CD4-positive, alpha-beta T cell treated with Interleukin-1 beta for 1 hour (primary cell): ENCODE results near the gene SLC24A3.
"Not testable (repeated sequence)": the region's sequence is repeated elsewhere in the genome, so short reads cannot be mapped to it uniquely, and the experiment has no call there.

Source experiments
- DNase-seq, 2 donors: peaks; one replicate each; pipeline ENCODE4 v3.0.0-alpha.2; 2020 to 2022

The SLC24A3 gene

GRCh38 chr20:19659448-19659847, 447.0 kb downstream of the SLC24A3 start:
- no peak for DNase-seq

GRCh38 chr20:19660808-19661378, 448.5 kb downstream of the SLC24A3 start:
- no peak for DNase-seq

GRCh38 chr20:19661717-19662636, 449.5 kb downstream of the SLC24A3 start:
- DNase-seq, result peak; percentile 26 to 48

- DNase-seq, result no peak
Measured at GRCh38 chr20:19662637-19662995, 450.2 kb downstream of the SLC24A3 start.

GRCh38 chr20:19668418-19668817, 456.0 kb downstream of the SLC24A3 start:
- no peak for DNase-seq

- DNase-seq, result no peak
Measured at GRCh38 chr20:19670829-19671228, 458.4 kb downstream of the SLC24A3 start.

GRCh38 chr20:19671374-19671773, 458.9 kb downstream of the SLC24A3 start:
- DNase-seq, result no peak

GRCh38 chr20:19672498-19672897, 460.1 kb downstream of the SLC24A3 start:
- no peak for DNase-seq

GRCh38 chr20:19673575-19673974, 461.1 kb downstream of the SLC24A3 start:
- no peak for DNase-seq

GRCh38 chr20:19676202-19676601, 463.8 kb downstream of the SLC24A3 start:
- no peak for DNase-seq

GRCh38 chr20:19677336-19677735, 464.9 kb downstream of the SLC24A3 start:
- DNase-seq, result no peak

GRCh38 chr20:19678591-19678990, 466.1 kb downstream of the SLC24A3 start:
- DNase-seq, result not testable (repeated sequence)

GRCh38 chr20:19679900-19680495, 467.6 kb downstream of the SLC24A3 start:
- no peak for DNase-seq

GRCh38 chr20:19682249-19682648, 469.8 kb downstream of the SLC24A3 start:
- no peak for DNase-seq

- no peak for DNase-seq
Measured at GRCh38 chr20:19683188-19683587, 470.7 kb downstream of the SLC24A3 start.

GRCh38 chr20:19683822-19684221, 471.4 kb downstream of the SLC24A3 start:
- DNase-seq, result no peak

- DNase-seq, result peak in 1 of 2 donors; percentile 15
Measured at GRCh38 chr20:19688031-19688806, 475.8 kb downstream of the SLC24A3 start.

- no peak for DNase-seq
Measured at GRCh38 chr20:19690462-19690861, 478.0 kb downstream of the SLC24A3 start.

- DNase-seq, result no peak
Measured at GRCh38 chr20:19691125-19691524, 478.7 kb downstream of the SLC24A3 start.

GRCh38 chr20:19692100-19692499, 479.7 kb downstream of the SLC24A3 start:
- no peak for DNase-seq

GRCh38 chr20:19692685-19693119, 480.3 kb downstream of the SLC24A3 start:
- DNase-seq, result peak; percentile 6 to 25

GRCh38 chr20:19693508-19693907, 481.1 kb downstream of the SLC24A3 start:
- DNase-seq, result no peak

GRCh38 chr20:19695081-19695480, 482.6 kb downstream of the SLC24A3 start:
- DNase-seq, result no peak
